K562 (cell line): ENCODE measurements around the gene TRIM38. TPM values are rescaled to one million over a fixed set of nuclear protein-coding genes. Genes with fewer than 3 reads are reported as not detected.

Experiments
- ATAC-seq: fragments of 200-7000 bp; cut with Tn5 transposase; 3 replicates; pipeline ENCODE4 v1.9.1; 2020; ENCODE audit warnings: moderate library complexity
- BruUV-seq: library from RNA; stranded (reverse); fragments of 400-500 nt; replicated peaks from 2 replicates; lab custom pipeline; 2021; lab: Mats Ljungman, UMichigan
- CTCF ChIA-PET: fragments of 300-600 bp; formaldehyde crosslinking; extraction: SDS; loops from one replicate; lab custom pipeline; 2021; ENCODE audit warnings: low intra/inter-chr PET ratio; lab: Yijun Ruan, JAX
- POLR2A ChIA-PET: fragments of 300-600, 350-650 bp; sonication (Branson Sonifier 250); formaldehyde crosslinking; extraction: SDS; loops from one replicate; lab custom pipeline; 2021; ENCODE audit warnings: antibody characterized with exemption, inconsistent platforms; lab: Yijun Ruan, JAX
- DNase-seq, 4 experiments: peaks; one replicate each; pipeline versions ENCODE4 v3.0.0 to v3.0.0-alpha.2; 2011 to 2018; ENCODE audit warnings: low spot score in 3 of 4, mixed read lengths in 3 of 4; ENCODE audit errors: extremely low read depth in 1 of 4
- FAIRE-seq: peaks from 2 replicates; lab custom pipeline; 2011; peaks lifted over from hg19 to GRCh38; lab: Jason Lieb, UNC
- H2AFZ ChIP-seq: 2 replicates; pipeline ENCODE4 v1.6.0; 2011; ENCODE audit warnings: low read depth, low read length, control low read depth, inconsistent platforms
- H3K27ac ChIP-seq: fragments of 200-600 bp; 3 replicates; pipeline ENCODE4 v1.8.0; 2011; ENCODE audit warnings: low read depth, mild to moderate bottlenecking, control low read depth, inconsistent platforms, low read length, moderate library complexity, mixed read lengths; ENCODE audit errors: extremely low read depth
- H3K27me3 ChIP-seq, 2 experiments: fragments of 300-600 bp in 1 of 2; 2 replicates in 1 of 2; 3 replicates in 1 of 2; pipeline versions ENCODE4 v1.6.0 to v1.8.0; 2011; ENCODE audit warnings: inconsistent platforms in 2 of 2, low read length in 2 of 2, mild to moderate bottlenecking in 1 of 2, mixed read lengths in 1 of 2, moderate library complexity in 1 of 2; ENCODE audit not compliant: control insufficient read depth in 2 of 2, insufficient read depth in 2 of 2
- H3K36me3 ChIP-seq: fragments of 300-600 bp; 3 replicates; pipeline ENCODE4 v1.8.0; 2011; ENCODE audit warnings: mild to moderate bottlenecking, low read length, inconsistent platforms; ENCODE audit not compliant: control insufficient read depth, insufficient read depth
- H3K4me1 ChIP-seq, 2 experiments: fragments of 200-600 bp in 1 of 2; replicated peaks in 1 of 2; 2 replicates in 1 of 2; 3 replicates in 1 of 2; pipeline versions ENCODE4 v1.5.1 to v1.8.0; 2011; ENCODE audit warnings: inconsistent platforms in 2 of 2, low read length in 2 of 2, mild to moderate bottlenecking in 1 of 2, mixed read lengths in 1 of 2, moderate library complexity in 1 of 2; ENCODE audit not compliant: control insufficient read depth in 2 of 2, insufficient read depth in 2 of 2
- H3K4me2 ChIP-seq: 2 replicates; pipeline ENCODE4 v1.6.1; 2011; ENCODE audit warnings: low read length, control low read depth, inconsistent platforms, mixed read lengths; ENCODE audit not compliant: insufficient read depth
- H3K4me3 ChIP-seq: fragments of 200-600 bp; sonication (generic), shearing (Covaris generic); 2 replicates; pipeline ENCODE4 v1.5.1; 2016; ENCODE audit warnings: control low read depth, inconsistent platforms
- H3K79me2 ChIP-seq: fragments of 200-600 bp; 3 replicates; pipeline ENCODE4 v1.8.0; 2011; ENCODE audit warnings: low read length, inconsistent platforms; ENCODE audit not compliant: control insufficient read depth, insufficient read depth
- H3K9ac ChIP-seq, 2 experiments: 2 replicates each; pipeline versions ENCODE4 v1.6.0 to v1.6.1; 2011; ENCODE audit warnings: low read depth in 2 of 2, low read length in 2 of 2, control low read depth in 1 of 2, inconsistent platforms in 1 of 2, mild to moderate bottlenecking in 1 of 2, mixed read lengths in 1 of 2; ENCODE audit not compliant: insufficient read depth in 1 of 2
- H3K9me1 ChIP-seq: one replicate; pipeline ENCODE4 v1.6.0; 2011; ENCODE audit warnings: inconsistent platforms, mild to moderate bottlenecking, low read length, moderate library complexity; ENCODE audit not compliant: control insufficient read depth, insufficient read depth
- H3K9me3 ChIP-seq: replicated peaks from 2 replicates; pipeline ENCODE4 v1.5.1; 2011; ENCODE audit warnings: low read depth, low read length, inconsistent platforms; ENCODE audit not compliant: control insufficient read depth, insufficient read depth
- H4K20me1 ChIP-seq: replicated peaks from 2 replicates; pipeline ENCODE4 v1.6.1; 2011; ENCODE audit warnings: low read length, inconsistent platforms, mixed read lengths; ENCODE audit not compliant: control insufficient read depth, insufficient read depth
- CEBPG ChIP-seq, 3 experiments: fragments of 200-800 bp in 1 of 3; sonication (Bioruptor generic) in 1 of 3; sonication (generic) in 1 of 3; formaldehyde crosslinking in 1 of 3; IDR thresholded peaks in 2 of 3; conservative IDR thresholded peaks in 1 of 3; 2 replicates each; pipeline versions ENCODE4 v1.6.1 to v1.8.0; 2016 to 2022; ENCODE audit warnings: missing compliant biosample characterization in 2 of 3, missing genetic modification characterization in 2 of 3, mild to moderate bottlenecking in 1 of 3, missing genetic modification reagents in 1 of 3
- HNRNPL ChIP-seq: fragments of 200-400 bp; formaldehyde crosslinking; IDR thresholded peaks from 2 replicates; pipeline ENCODE4 v1.6.1; 2017; ENCODE audit warnings: low read depth, mild to moderate bottlenecking, low read length
- IRF2 ChIP-seq: sonication (generic); formaldehyde crosslinking; IDR thresholded peaks from 2 replicates; pipeline ENCODE4 v1.8.1; 2022; ENCODE audit warnings: mild to moderate bottlenecking, missing genetic modification reagents
- MTF1 ChIP-seq: fragments of 250-450 bp; sonication (Bioruptor Pico); IDR thresholded peaks from 2 replicates; pipeline ENCODE4 v1.9.0; 2021; ENCODE audit warnings: moderate library complexity, mild to moderate bottlenecking, inconsistent platforms, borderline replicate concordance
- NR1H2 ChIP-seq: sonication (generic); formaldehyde crosslinking; IDR thresholded peaks from 2 replicates; pipeline ENCODE4 v1.4.0; 2020; ENCODE audit warnings: mild to moderate bottlenecking, missing genetic modification reagents
- NR3C1 ChIP-seq: sonication (generic); formaldehyde crosslinking; IDR thresholded peaks from 2 replicates; pipeline ENCODE4 v1.8.1; 2022; ENCODE audit warnings: missing genetic modification reagents
- POLR2AphosphoS5 ChIP-seq: IDR thresholded peaks from 2 replicates; pipeline ENCODE4 v1.6.1; 2011; ENCODE audit warnings: mild to moderate bottlenecking, low read depth, low read length, moderate library complexity; ENCODE audit not compliant: control insufficient read depth, insufficient read depth
- RNF2 ChIP-seq: sonication (generic); IDR thresholded peaks from 2 replicates; pipeline ENCODE4 v1.6.1; 2016
- SAFB2 ChIP-seq: fragments of 200-400 bp; formaldehyde crosslinking; IDR thresholded peaks from 2 replicates; pipeline ENCODE4 v1.6.1; 2018; ENCODE audit warnings: borderline replicate concordance, low read length, low read depth, moderate library complexity; ENCODE audit not compliant: severe bottlenecking
- SP1 ChIP-seq: sonication (generic); formaldehyde crosslinking; IDR thresholded peaks from 2 replicates; pipeline ENCODE4 v1.8.1; 2022; ENCODE audit warnings: mild to moderate bottlenecking, missing genetic modification reagents
- SREBF1 ChIP-seq: fragments of 150-350 bp; IDR thresholded peaks from 2 replicates; pipeline ENCODE4 v1.6.1; 2014; ENCODE audit warnings: antibody characterized with exemption, low read depth, low read length, borderline replicate concordance
- TEAD2 ChIP-seq: fragments of 450-650 bp; IDR thresholded peaks from 2 replicates; pipeline ENCODE4 v1.6.1; 2016; ENCODE audit warnings: missing genetic modification characterization, control low read depth, missing compliant biosample characterization
- ZFP1 ChIP-seq: fragments of 450-650 bp; formaldehyde crosslinking; IDR thresholded peaks from 2 replicates; pipeline ENCODE4 v1.4.0; 2020; ENCODE audit warnings: mild to moderate bottlenecking, mixed read lengths
- ZNF589 ChIP-seq: fragments of 200-800 bp; sonication (Bioruptor generic); IDR thresholded peaks from 2 replicates; pipeline ENCODE4 v1.6.1; 2016; ENCODE audit warnings: low read depth, missing genetic modification characterization, missing compliant biosample characterization
- ZZZ3 ChIP-seq: fragments of 450-650 bp; IDR thresholded peaks from 2 replicates; pipeline ENCODE4 v1.6.1; 2016; ENCODE audit warnings: antibody characterized with exemption, mild to moderate bottlenecking, moderate library complexity
- WGBS: fragments of 100-300 bp; shearing (Covaris generic); methylation state at CpG from one replicate; pipeline ENCODE4 v1.1.6; 2016; ENCODE audit warnings: low coverage, mixed read lengths; ENCODE audit not compliant: insufficient coverage; ENCODE audit errors: missing lambda C conversion rate; 5-methylcytosine and 5-hydroxymethylcytosine counted together
- in situ Hi-C: fragments of 300-500 bp; cut with MboI; formaldehyde crosslinking; loops from 4 replicates; pipeline ENCODE4 v1.15.0; 2018; ENCODE audit warnings: inconsistent platforms, mixed read lengths
- intact Hi-C: fragments of 100-400 bp; cut with micrococcal nuclease; formaldehyde crosslinking; loops from 2 replicates; pipeline ENCODE4 v1.14.2; 2022
- polyA plus RNA-seq, 8 experiments: library from polyadenylated mRNA; depleted of rRNA in 4 of 8; stranded (reverse) in 5 of 8; unstranded in 3 of 8; fragments of >200 nt; fragmentation: Nextera tagmentation in 2 of 8; fragmentation: Illumina TruSeq in 1 of 8; extraction: Ambion mirVana in 2 of 8; extraction: Trizol in 1 of 8; gene quantifications; 2 replicates each; pipeline versions ENCODE4 v1.2.1 to v1.2.3, GENCODE V29; 2011 to 2014; ENCODE audit warnings: inconsistent platforms in 1 of 8, missing spikeins in 1 of 8
- total RNA-seq, 7 experiments: library from RNA; depleted of rRNA in 6 of 7; stranded (reverse); fragments of >200 nt in 6 of 7; fragmentation: Illumina TruSeq in 2 of 7; extraction: Trizol in 2 of 7; gene quantifications; 2 replicates each; pipeline versions ENCODE4 v1.2.1 to v1.2.3, GENCODE V29; 2011 to 2021; ENCODE audit warnings: low replicate concordance in 1 of 7
- TF ChIP-seq, protein P1 (sequence below): fragments of 450-650 bp; IDR thresholded peaks from 2 replicates; pipeline ENCODE4 v1.6.1; 2016; ENCODE audit warnings: borderline replicate concordance
- TF ChIP-seq, protein P2 (sequence below): fragments of 450-650 bp; formaldehyde crosslinking; IDR thresholded peaks from 2 replicates; pipeline ENCODE4 v1.4.0; 2022; ENCODE audit warnings: missing genetic modification characterization

TRIM38 gene
- total and polyA plus RNA-seq, 9 of the 15 experiments (the other 6 are each of a cell fraction or from before 2014, with no cell fraction given) = 1.7 to 6.7 (median 6.3) TPM

DNA sequence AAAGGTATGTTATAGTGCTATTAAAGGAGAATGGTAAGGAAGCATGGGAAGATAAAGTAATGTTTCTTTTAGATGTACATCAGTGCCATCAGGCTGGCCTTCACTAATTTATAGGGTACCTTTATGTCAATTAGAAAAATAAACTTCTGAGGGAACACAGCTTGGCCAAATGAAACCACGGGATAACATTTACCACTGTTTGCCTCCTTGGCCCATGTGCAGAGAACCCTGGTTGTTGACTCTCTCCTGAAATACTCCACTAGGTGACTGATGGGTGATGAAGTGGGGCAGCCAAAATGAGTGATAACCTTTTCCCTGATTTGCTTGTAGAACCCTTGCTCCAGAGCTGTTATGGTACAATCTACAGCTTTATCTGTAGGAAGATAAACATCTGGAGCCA, 9.5 kb downstream of the TRIM38 start:
- no peak overlapping the region for H3K9ac ChIP-seq
- no TSS peak for BruUV-seq
- H3K9me3 ChIP-seq = no peaks in the 10 kb centered on the region
- H3K79me2 ChIP-seq = no peaks in the 10 kb centered on the region
- H3K4me1 ChIP-seq = peaks cover 8 to 19% of the 10 kb centered on the region in 2 experiments
- H3K4me3 ChIP-seq = no peak overlapping the region
- DNase-seq (no peak), FAIRE-seq (no peak), ATAC-seq (no peak)
- H2AFZ ChIP-seq = no peak overlapping the region
- H3K9me1 ChIP-seq = no peaks in the 10 kb centered on the region
- no peak overlapping the region for H3K4me2 ChIP-seq
- TF ChIP-seq NR1H2 (no peak), POLR2AphosphoS5 (no peak), ZZZ3 (no peak), CEBPG (CRISPR knock-in tag; IDR thresholded peaks at IDR 0.05) (no peak), CEBPG (tag; conservative IDR thresholded peaks at IDR 0.05 in 1 of 2, IDR thresholded peaks at IDR 0.05 in 1 of 2) (no peak), SAFB2 (no peak), MTF1 (CRISPR knock-in tag) (no peak), ZFP1 (no peak), HNRNPL (no peak), SREBF1 (no peak), NR3C1 (CRISPR knock-in tag) (no peak), ZNF589 (CRISPR knock-in tag) (no peak), SP1 (CRISPR knock-in tag) (no peak), IRF2 (CRISPR knock-in tag) (no peak), TEAD2 (tag) (no peak), RNF2 (no peak)
- TF ChIP-seq, protein P1, sequence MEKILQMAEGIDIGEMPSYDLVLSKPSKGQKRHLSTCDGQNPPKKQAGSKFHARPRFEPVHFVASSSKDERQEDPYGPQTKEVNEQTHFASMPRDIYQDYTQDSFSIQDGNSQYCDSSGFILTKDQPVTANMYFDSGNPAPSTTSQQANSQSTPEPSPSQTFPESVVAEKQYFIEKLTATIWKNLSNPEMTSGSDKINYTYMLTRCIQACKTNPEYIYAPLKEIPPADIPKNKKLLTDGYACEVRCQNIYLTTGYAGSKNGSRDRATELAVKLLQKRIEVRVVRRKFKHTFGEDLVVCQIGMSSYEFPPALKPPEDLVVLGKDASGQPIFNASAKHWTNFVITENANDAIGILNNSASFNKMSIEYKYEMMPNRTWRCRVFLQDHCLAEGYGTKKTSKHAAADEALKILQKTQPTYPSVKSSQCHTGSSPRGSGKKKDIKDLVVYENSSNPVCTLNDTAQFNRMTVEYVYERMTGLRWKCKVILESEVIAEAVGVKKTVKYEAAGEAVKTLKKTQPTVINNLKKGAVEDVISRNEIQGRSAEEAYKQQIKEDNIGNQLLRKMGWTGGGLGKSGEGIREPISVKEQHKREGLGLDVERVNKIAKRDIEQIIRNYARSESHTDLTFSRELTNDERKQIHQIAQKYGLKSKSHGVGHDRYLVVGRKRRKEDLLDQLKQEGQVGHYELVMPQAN = no peak
- TF ChIP-seq, protein P2, sequence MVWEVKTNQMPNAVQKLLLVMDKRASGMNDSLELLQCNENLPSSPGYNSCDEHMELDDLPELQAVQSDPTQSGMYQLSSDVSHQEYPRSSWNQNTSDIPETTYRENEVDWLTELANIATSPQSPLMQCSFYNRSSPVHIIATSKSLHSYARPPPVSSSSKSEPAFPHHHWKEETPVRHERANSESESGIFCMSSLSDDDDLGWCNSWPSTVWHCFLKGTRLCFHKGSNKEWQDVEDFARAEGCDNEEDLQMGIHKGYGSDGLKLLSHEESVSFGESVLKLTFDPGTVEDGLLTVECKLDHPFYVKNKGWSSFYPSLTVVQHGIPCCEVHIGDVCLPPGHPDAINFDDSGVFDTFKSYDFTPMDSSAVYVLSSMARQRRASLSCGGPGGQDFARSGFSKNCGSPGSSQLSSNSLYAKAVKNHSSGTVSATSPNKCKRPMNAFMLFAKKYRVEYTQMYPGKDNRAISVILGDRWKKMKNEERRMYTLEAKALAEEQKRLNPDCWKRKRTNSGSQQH (CRISPR knock-in tag) = no peak
- H4K20me1 ChIP-seq = peaks cover 10% of the 10 kb centered on the region
- in situ Hi-C loops (no loop called here), intact Hi-C loops (no loop called here)
- CTCF ChIA-PET = no interaction called here
- peaks cover 77% of the 10 kb centered on the region for H3K36me3 ChIP-seq
- H3K27me3 ChIP-seq = no peaks in the 10 kb centered on the region
- 100% methylated on average over 1 of the region's 1 CpG for WGBS
- H3K27ac ChIP-seq = no peak overlapping the region
- POLR2A ChIA-PET = no interaction called here
